Umbilical cord (tissue), 2 donors: ENCODE data around the gene TICAM1. TPM values are rescaled to one million over a fixed set of nuclear protein-coding genes. Genes with fewer than 3 reads are reported as not detected.
"Not testable (repeated sequence)": the region's sequence is repeated elsewhere in the genome, so short reads cannot be mapped to it uniquely, and the experiment has no call there.

Experiments
- DNase-seq: peaks from one replicate; pipeline ENCODE4 v3.0.0-alpha.2; 2015; ENCODE audit warnings: low spot score
- total RNA-seq: library from RNA; depleted of rRNA; stranded (reverse); fragments of >200 nt; gene quantifications from one replicate; pipeline ENCODE4 v1.2.3, GENCODE V29; 2014; ENCODE audit warnings: low replicate concordance; ENCODE audit not compliant: insufficient read depth

TICAM1 gene
- total RNA-seq, 1 donor from 2014 or later = 4.6 TPM

GRCh38 chr19:4805140-4805539 lies 26.4 kb downstream of the TICAM1 start:
- not testable (repeated sequence) for DNase-seq

- DNase-seq = no peak
These were observed 27.5 kb downstream of the TICAM1 start for GRCh38 chr19:4803736-4804695.

DNA sequence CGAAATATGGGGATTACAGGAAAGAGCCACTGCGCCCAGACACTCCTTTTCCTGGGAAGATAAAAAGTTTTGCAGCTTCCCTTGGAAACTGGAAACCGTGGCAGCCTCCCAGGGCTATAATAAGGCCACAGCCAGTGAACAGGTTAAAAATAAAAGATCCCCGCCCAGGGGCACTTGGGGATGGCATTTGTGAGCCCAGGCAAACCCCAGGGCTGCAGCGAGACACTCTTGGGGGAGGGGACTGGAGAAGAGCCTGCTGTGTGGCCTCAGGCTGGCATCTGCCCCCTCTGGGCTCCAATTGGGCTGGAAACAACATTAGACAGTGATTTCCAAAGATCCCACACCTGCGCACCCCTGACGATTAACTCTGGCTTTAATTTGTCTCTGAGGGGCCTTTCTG lies 28.8 kb downstream of the TICAM1 start:
- no peak for DNase-seq

- DNase-seq = no peak
These were observed 30.4 kb downstream of the TICAM1 start for GRCh38 chr19:4801085-4801619.

- DNase-seq = peak; percentile 62
These were observed 30.9 kb downstream of the TICAM1 start for GRCh38 chr19:4800591-4801081.

DNA sequence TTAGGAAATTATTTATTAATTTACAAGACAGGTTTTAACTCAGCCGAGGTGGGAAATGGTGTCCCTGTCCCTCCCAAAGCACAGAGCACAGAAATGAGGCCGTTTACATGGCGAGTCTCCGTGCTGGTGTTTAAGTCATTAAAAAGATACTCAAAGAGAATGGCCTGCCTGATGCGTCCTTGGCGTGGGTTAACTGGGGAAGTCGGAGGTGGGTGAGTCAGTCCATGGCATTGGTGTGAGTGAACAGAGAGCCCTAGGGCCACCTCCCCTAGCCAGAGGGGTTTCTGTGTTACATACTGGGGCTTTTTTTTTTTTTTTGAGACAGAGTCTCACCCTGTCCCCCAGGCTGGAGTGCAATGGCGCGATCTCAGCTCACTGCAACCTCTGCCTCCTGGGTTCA lies 36.1 kb downstream of the TICAM1 start:
- DNase-seq = no peak

DNA sequence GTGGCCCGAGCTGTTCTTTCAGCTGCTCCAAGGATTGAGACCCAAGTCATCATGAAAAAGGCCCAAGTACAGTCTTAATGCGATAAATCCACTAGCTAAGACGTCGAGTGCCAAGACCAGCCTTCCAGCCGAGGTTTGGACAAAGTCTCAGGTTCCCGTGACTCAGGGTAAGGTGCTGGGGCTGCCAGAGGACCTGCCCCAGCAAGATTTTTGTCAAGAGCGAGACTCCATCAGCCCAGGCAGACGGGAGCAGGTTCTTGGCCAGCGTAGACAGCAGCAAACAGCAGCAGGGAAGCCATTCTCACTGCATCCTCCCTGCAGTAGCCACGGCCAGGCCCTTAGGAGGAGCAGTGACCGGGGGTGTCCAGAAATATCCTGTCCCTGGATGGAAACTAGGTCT lies 36.5 kb downstream of the TICAM1 start:
- DNase-seq = no peak

DNA sequence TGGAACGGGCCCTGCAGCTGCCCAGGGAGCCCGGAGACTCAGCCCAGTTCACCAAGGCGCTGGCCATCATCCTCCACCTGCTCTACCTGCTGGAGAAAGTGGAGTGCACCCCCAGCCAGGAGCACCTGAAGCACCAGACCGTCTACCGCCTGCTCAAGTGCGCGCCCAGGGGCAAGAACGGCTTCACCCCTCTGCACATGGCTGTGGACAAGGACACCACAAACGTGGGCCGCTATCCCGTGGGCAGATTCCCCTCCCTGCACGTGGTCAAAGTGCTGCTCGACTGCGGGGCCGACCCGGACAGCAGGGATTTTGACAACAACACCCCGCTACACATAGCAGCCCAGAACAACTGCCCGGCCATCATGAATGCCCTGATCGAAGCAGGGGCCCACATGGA lies 38.2 kb downstream of the TICAM1 start:
- DNase-seq = not testable (repeated sequence)

- DNase-seq = not testable (repeated sequence)
These were observed 38.7 kb downstream of the TICAM1 start for GRCh38 chr19:4792866-4793195.

DNA sequence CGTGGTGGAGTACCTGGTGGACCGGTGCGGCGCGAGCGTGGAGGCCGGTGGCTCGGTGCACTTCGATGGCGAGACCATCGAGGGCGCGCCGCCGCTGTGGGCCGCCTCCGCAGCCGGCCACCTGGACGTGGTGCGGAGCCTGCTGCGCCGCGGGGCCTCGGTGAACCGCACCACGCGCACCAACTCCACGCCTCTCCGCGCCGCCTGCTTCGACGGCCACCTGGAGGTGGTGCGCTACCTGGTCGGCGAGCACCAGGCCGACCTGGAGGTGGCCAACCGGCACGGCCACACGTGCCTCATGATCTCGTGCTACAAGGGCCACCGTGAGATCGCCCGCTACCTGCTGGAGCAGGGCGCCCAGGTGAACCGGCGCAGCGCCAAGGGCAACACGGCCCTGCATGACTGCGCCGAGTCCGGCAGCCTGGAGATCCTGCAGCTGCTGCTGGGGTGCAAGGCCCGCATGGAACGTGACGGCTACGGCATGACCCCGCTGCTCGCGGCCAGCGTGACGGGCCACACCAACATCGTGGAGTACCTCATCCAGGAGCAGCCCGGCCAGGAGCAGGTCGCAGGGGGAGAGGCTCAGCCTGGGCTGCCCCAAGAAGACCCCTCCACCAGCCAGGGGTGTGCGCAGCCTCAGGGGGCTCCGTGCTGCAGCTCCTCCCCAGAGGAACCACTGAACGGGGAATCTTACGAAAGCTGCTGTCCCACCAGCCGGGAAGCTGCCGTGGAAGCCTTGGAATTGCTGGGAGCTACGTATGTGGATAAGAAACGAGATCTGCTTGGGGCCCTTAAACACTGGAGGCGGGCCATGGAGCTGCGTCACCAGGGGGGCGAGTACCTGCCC lies 39.3 kb downstream of the TICAM1 start:
- DNase-seq = not testable (repeated sequence)

GRCh38 chr19:4791183-4792018 lies 40.1 kb downstream of the TICAM1 start, which contains the start of gene FEM1A:
Gene FEM1A, plus strand, starts transcription at chr19:4791734. Its CDS starts 121 bp downstream, at chr19:4791855.
- DNase-seq = peak; percentile 100

DNA sequence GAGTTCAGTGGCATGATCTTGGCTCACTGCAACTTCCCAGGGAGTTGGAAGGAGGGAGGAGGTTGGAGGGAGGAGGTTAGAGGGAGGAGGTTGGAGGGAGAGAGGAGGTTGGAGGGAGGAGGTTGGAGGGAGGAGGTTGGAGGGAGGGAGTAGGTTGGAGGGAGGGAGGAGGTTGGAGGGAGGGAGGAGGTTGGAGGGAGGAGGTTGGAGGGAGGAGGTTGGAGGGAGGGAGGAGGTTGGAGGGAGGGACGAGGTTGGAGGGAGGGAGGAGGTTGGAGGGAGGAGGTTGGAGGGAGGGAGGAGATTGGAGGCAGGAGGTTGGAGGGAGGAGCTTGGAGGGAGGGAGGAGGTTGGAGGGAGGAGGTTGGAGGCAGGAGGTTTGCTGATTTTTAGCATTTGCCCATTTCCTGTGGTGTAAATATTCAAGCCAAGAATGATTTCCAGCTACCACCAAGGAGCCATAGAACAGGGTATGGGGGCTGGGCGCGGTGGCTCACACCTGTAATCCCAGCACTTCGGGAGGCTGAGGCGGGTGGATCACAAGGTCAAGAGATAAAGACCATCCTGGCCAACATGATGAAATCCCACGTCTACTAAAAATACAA lies 45.0 kb downstream of the TICAM1 start:
- DNase-seq = not testable (repeated sequence)

DNA sequence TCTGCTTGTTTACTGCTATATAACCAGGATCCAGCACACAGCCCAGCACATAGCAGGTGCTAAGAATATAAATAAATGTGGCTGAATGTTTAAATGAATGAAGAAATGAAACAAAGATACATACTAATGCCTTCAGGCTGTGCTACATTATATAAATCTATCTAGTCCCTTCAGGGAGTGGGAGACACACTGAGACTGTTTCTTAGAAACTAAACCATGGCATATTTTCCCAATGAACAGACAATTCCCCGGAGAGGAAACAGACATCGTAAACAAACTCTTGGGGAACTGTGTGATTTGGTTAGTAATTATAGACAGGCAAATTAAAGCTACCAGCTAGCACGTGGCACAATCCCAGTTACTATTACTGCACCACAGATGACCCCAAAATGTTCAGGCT lies 49.7 kb downstream of the TICAM1 start:
- no peak for DNase-seq

GRCh38 chr19:4780860-4781259 lies 50.7 kb downstream of the TICAM1 start:
- no peak for DNase-seq

DNA sequence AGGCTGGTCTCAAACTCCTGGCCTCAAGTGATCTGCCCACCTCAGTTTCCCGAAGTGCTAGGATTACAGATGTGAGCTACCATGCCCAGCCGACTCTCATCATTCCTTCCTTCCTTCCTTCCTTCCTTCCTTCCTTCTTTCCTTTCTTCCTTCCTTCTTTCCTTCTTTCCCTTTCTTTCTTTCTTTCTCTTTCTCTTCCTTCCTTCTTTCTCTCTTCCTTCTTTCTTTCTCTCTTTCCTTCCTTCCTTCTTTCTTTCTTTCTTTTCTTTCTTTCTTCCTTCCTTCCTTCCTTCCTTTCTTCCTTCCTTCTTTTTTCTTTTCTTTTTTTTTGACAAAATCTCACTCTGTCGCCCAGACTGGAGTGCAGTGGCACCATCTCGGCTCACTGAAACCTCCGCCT lies 53.4 kb downstream of the TICAM1 start:
- not testable (repeated sequence) for DNase-seq

DNA sequence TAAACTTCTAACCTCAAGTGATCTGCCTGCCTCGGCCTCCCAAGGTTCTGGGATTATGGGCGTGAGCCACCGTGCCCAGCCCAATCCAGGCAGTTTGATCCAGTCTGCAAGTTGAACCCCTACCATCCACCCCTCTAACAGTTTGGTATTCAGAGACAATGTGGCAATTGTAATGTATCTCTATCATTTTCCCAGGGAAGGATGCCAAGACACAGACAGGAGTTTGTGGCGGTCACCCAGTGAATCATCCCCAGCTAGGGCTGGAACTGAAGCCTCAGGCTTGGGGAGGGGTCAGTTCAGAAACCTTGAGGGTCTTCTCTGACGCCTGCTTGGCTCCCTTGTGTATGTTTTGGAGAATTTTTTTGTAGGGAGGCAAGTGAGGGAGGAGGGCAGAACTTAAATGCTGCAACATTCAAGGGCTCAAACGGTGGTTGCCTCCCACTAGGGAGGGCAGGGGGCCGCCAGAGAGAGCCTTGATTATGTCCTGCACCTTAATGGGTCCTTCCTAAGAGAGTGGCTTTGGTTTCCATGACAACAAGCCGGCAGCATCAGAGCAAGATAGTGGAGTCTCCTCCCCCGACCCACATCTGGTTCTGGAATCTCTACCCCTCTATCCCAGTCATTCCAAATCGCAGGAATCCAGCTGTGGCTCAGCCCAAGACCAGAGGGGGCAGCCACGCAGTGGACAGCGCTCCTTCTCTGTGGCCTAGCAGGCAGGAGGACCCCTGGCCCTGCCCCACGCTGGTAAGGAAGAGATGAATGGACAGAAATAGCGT lies 54.9 kb downstream of the TICAM1 start:
- DNase-seq = no peak

DNA sequence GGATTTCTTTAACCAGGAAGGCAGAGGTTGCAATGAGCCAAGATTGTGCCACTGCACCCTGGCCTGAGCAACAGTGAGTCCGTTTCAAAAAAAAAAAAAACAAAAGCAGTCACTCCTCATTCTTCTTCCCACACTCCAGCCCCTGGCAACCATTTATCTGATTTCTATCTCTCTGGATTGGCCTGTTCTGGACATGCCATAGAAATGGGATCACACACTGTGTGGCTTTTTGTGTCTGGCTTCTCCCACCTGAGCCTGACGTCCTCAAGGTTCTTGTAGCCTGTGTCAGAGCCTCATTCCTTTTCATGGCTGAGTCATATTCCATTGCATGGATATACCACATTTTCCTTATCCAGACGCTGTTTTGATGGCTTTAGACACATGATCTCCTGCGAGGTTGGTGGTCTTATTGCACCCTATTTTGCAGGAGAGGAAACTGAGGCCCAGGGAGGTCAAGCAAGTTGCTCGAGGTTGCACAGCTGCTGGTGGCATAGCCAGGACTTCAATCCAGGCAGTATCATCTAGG lies 55.8 kb downstream of the TICAM1 start:
- no peak for DNase-seq

DNA sequence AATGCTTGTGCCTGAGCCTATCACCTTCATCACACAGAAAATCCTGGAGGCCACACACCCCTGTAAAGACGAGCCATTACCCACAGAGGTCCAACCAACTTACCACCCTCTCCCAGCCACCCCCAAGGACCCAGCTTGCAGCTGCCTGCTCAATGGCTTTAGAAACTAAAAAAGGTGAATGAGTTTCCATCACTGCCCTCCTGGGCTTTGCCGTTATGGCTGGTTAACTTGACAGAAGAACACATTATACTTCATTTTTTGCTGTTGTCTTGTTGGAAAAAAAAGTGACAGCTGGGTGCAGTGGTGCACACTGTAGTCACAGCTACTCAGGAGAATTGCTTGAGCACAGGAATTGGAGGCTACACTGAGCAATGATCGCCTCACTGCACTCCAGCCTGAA lies 57.4 kb downstream of the TICAM1 start:
- DNase-seq = no peak

DNA sequence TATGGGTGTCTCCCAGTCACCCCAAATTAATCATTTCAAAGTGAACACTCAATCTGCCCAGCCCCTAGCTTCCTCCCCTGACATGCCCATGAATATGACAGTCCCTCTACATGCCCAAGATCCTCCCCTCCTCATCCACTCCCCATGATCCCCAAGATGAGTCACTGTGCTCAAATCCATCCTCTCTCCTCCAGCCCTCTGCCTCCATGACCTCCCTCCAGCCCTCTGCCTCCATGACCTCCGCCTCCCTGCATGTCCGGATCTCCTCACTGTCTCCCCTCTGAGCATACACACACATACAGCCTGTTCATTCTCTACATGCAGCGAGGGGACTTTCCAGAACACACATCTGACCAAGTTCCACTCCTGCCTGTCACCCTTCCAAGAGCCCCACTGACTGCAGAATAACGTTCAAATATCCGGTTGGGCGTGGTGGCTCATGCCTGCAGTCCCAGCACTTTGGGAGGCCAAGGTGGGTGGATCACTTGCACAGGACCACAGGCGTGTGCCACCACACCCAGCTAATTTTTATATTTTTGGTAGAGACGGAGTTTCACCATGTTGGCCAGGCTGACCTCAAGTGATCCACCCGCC lies 58.4 kb downstream of the TICAM1 start:
- no peak for DNase-seq
